Measurements from ENCODE around the gene EFNA2.

GRCh38 chr19:1261798-1262622 lies 23.7 kb upstream of the EFNA2 start:
- TF ChIP-seq CTCF (IDR thresholded peaks at IDR 0.05) (no peak), POLR2A (IDR thresholded peaks at IDR 0.05) (peak in 1 of 4 donors; percentile 71)

Measured in stomach (tissue), 4 donors.